HG03097 (cell line): ENCODE measurements around the gene RANBP17.
A peak's percentile ranks its signal among the peaks of the same experiment; 100 is the strongest.
"Not testable (repeated sequence)": the region's sequence is repeated elsewhere in the genome, so short reads cannot be mapped to it uniquely, and the experiment has no call there.

Experiments used
- ATAC-seq: cut with Tn5 transposase; IDR thresholded peaks from one replicate; pipeline ENCODE4 v1.9.1; 2021; ENCODE audit not compliant: unreplicated experiment, low FRiP score

Gene RANBP17

GRCh38 chr5:171143171-171143570, 281.4 kb downstream of the RANBP17 start:
- ATAC-seq, result no peak

DNA sequence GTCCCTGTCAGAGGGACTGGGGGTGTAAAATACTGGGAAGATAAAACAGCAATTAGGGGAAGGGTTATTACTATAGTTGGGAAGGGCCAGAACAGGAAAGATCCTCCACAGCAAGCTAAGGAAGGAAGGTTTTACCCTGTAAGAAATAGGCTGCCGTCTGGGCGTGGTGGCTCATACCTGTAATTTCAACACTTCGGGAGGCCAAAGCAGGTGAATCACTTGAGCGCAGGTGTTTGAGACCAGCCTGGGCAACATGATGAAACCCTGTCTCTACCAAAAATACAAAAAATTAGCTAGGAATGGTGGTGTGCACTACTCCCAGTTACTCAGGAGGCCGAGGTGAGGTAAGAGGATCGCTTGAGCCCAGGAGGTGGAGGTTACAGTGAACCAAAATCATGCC, 282.1 kb downstream of the RANBP17 start:
- ATAC-seq, result no peak

- ATAC-seq, result peak; percentile 63
Observed at GRCh38 chr5:171149333-171149732, 287.5 kb downstream of the RANBP17 start.

- peak; percentile 33 for ATAC-seq
Observed at GRCh38 chr5:171149772-171150171, 288.0 kb downstream of the RANBP17 start.

GRCh38 chr5:171152382-171152781, 290.6 kb downstream of the RANBP17 start:
- no peak for ATAC-seq

GRCh38 chr5:171155621-171156020, 293.8 kb downstream of the RANBP17 start:
- ATAC-seq, result no peak

GRCh38 chr5:171157276-171157675, 295.5 kb downstream of the RANBP17 start:
- ATAC-seq, result no peak

DNA sequence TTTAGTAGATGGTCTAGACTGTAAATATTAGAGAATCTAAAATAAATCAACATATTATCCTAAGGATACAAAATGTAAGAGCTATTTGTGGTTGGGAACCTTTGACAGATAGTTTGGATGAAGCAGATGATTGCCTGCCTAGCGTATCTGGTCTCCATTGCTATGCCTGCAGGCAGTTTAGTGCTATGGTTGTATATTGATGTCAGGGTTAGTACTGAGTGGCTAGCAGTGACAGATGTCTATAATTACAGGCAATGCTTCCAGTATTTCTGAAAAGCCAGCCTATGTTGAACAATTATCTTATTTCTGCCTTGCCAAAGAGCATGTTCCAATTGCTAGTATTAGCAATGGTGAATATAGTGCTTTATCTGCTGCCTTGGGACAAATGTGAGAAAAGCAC, 296.0 kb downstream of the RANBP17 start:
- no peak for ATAC-seq

GRCh38 chr5:171158581-171158980, 296.8 kb downstream of the RANBP17 start:
- ATAC-seq, result no peak

- no peak for ATAC-seq
Observed at GRCh38 chr5:171162165-171162564, 300.3 kb downstream of the RANBP17 start.

DNA sequence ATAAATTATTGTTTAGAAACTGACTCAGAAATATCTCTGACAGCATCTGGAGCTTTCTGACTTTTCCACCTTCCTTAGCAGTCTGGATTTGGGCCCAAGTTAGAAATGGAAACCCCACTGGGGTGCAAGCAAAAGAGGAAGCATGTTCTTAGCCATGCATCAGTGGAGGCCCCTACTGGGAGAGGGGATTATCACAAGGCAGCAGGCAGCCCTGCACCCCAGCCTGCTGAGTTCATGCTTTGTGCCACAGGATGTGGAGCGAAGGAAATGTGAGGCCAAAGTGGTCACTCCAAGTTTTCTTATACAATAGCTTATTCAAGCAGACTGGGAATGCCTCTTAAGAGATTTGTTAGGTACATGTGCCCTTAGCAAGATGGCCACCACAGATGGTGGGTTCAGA, 300.8 kb downstream of the RANBP17 start:
- no peak for ATAC-seq

- no peak for ATAC-seq
Observed at GRCh38 chr5:171166766-171167165, 304.9 kb downstream of the RANBP17 start.

- no peak for ATAC-seq
Observed at GRCh38 chr5:171168171-171168570, 306.4 kb downstream of the RANBP17 start.

DNA sequence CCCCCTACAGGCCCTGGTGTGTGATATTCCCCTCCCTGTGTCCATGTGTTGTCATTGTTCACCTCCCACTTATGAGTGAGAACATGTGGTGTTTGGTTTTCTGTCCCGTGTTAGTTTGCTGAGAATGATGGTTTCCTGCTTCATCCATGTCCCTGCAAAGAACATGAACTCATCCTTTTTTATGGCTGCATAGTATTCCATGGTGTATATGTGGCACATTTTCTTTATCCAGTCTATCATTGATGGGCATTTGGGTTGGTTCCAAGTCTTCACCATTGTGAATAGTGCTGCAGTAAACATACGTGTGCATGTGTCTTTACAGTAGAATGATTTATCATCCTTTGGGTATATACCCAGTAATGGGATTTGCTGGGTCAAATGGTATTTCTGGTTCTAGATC, 313.1 kb downstream of the RANBP17 start:
- not testable (repeated sequence) for ATAC-seq

- no peak for ATAC-seq
Observed at GRCh38 chr5:171175746-171176145, 313.9 kb downstream of the RANBP17 start.

DNA sequence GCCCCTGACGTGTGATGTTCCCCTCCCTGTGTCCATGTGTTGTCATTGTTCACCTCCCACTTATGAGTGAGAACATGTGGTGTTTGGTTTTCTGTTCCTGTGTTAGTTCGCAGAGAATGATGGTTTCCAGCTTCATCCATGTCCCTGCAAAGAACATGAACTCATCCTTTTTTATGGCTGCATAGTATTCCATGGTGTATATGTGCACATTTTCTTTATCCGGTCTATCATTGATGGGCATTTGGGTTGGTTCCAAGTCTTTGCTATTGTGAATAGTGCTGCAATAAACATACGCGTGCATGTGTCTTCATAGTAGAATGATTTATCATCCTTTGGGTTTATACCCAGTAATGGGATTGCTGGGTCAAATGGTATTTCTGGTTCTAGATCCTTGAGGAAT, 316.4 kb downstream of the RANBP17 start:
- not testable (repeated sequence) for ATAC-seq

DNA sequence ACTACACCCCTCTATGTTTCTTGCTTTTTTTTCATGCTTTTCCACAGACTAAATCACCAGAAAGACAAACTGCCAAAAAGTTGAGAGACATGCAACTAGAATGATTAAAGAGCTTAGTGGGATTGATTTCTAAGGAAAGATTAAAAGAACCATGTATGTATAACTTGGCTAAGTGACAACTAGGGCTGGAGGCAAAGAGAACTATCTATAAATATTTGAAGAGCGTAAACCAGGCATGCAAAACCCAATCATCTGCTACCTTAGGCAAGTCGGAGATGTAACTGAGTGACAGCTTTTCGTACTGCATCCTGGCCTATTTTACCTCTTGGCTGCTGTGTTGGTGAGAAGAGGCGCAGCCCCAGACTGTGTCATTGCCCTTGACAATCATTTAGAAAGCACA, 326.2 kb downstream of the RANBP17 start:
- ATAC-seq, result no peak

DNA sequence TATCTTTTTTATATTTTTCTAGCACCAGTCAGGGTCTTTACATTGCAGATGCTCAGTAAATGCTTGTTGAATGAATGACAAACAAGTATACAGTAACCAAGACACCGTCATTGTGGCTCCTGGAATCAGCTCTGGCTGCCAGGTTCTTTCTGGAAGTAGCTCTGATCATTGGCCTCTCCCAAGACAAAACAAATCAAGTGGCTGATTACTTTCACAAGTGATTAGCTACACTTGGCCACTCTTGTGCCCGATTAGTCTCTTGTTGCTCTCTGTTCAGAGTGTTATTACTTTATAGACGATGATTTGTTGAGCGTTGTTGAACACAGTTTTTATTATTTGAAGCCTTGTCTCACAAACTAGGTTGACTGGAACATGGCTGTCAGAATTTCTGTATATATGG, 327.6 kb downstream of the RANBP17 start:
- ATAC-seq, result no peak

- ATAC-seq, result no peak
Observed at GRCh38 chr5:171192111-171192510, 330.3 kb downstream of the RANBP17 start.

DNA sequence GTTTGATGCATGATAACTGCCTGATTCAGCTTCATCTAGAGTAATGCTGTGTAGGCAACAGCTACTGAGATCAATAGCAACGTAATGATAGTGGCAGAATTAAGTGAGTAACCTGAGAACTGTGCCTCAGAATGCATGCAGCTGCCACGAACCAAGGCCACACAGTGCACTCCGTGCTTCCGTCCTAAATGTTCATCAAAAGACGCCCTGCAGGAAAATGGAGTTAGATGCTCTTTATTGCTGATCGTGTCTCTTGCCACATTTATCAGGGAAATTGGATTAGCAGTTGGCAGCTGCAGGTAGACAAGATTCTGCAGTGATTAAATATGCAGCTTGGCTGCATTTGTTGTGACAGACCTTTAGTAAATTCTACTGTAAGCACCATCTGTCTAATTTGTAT, 339.5 kb downstream of the RANBP17 start:
- no peak for ATAC-seq

GRCh38 chr5:171205375-171205774, 343.6 kb downstream of the RANBP17 start:
- no peak for ATAC-seq

DNA sequence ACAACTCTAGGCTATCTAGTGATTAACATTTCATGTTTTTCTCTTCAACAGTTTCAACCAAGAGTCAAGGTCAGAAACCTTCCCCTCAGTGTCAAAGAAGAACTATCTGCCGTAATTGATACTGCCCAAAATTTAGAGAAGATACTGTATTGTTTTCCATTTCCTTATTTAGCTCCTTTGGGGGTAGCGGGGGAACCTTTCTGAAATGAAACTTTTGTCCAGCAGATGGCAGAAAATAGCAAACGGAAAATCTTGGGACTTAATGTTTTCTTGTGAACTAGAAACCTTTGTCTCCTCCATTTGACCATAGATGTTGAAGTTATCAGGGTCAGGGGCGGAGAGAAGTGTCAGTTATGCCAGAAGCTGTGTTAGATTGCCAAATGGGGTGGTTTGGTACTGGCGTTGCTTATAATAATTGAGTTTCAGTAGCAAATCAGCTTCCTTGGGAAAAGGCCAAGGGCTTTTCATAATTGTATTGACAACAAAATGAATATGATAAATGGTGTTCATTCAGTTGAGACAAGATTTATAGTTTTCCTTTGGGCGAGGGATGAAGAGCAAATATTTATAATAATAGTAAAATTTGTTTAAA, 345.5 kb downstream of the RANBP17 start:
- no peak for ATAC-seq

GRCh38 chr5:171221916-171222315, 360.1 kb downstream of the RANBP17 start:
- no peak for ATAC-seq
